Measurements from ENCODE around the gene KBTBD7.

KBTBD7 gene

DNA sequence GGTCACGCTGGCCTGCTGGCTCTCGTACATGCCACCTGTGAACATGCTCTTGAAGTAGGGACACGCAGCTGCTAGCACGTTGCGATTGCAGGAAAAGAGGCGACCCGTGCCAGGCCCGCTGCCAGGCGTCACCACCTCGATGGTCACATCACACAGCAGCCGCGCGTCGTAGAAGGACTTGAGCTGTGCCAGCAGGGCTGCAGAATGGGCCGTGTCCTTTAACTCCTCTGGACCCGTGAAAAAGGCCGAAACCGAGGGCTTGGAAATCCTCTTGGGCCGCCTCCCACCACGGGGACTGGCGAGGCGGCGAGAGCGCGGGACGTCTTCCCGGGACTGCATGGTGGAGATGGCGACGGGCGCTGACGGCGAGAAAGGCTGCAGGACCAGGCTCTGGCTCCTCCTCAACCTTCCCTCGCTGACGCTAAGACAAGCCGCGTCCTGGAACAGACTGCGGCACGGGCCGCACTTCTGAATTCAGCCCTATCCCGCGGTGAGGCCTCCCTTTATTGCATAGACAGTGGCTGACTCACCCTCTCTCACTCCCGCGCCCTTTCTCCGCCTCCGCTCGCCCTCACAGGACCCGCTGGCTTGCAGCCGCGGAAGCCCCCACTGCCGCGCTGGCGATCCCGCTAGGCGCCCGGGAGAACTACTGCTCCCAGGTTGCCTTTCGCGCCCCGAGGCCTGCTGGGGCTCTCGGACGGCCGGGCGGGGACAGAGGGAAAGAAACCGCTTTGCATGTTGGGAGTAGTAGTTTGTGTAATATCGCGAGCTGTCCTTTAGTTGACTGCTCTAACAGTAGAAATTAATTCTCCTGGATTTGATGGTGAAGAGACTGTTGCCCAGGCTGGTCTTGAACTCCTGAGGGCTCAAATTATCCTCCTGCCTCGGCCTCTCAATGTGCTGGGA, at the start of gene KBTBD7:
Gene KBTBD7, minus strand, starts transcription at position 651 of the 906 bp plus-strand sequence. Its CDS starts 312 bp downstream, at position 339.
- DNase-seq = peak; percentile 72 to 86 (median 78)

- no peak for DNase-seq
Observed at GRCh38 chr13:41241626-41242025, 47.3 kb upstream of the KBTBD7 start.

- no peak for DNase-seq
Observed at GRCh38 chr13:41236369-41236768, 42.0 kb upstream of the KBTBD7 start.

DNA sequence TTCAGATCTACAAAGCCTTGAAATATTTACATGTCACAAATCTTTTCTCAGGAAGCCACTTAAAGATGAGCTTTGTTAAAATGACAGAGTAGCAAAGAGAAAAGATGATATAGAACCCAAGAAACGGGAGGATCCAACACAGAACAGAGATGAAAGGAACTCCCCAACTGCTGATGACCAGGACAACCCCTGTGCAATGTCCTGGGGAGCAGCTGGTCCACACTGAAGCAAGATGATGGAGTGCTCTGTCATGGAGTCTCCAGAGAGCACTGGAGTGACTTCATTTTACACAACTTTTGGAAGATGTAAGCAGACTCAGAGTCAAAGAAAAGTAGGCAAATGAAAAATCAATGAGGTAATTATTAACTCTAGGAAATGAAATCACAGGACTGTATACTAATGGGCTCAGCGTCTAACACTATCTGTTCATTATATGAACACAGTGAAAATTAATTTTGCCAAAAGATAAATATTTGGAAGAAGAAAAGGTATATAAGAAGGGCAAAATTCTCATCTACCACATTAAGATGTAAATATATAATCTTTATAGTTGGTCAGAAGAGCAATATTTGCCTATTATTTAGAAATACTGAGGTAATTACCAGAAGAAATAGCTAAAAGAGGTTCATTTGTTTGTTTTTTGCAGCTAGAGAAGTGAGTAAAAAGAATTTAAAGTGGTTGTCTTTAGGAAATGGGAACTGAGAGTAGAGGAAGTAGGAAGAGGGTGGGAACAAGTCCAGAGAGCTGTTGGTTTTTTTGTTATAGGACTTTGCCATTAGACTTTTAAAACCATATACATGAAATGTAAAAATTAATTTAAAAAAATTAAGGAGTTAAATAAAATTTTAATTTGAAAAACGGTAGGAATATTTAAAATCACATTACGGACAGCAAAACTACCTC, 38.5 kb upstream of the KBTBD7 start:
- no peak for DNase-seq

DNA sequence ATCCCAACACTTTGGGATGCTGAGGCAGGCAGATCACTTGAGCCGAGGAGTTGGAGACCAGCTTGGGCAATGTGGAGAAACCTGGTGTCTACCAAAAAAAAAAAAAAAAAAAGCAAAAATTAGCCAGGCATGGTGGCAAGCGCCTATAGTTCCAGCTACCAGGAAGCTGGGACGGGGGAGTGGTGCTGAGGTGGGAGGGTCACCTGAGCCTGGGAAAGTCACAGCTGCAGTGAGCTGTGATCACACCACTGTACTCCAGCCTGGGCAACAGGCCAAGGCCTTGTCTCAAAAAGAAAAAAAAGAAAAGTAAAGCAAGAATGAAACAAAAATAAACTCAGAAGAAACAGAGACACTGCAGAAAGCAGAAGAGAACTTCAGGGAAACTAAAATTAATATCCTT, 37.4 kb upstream of the KBTBD7 start:
- DNase-seq = no peak

DNA sequence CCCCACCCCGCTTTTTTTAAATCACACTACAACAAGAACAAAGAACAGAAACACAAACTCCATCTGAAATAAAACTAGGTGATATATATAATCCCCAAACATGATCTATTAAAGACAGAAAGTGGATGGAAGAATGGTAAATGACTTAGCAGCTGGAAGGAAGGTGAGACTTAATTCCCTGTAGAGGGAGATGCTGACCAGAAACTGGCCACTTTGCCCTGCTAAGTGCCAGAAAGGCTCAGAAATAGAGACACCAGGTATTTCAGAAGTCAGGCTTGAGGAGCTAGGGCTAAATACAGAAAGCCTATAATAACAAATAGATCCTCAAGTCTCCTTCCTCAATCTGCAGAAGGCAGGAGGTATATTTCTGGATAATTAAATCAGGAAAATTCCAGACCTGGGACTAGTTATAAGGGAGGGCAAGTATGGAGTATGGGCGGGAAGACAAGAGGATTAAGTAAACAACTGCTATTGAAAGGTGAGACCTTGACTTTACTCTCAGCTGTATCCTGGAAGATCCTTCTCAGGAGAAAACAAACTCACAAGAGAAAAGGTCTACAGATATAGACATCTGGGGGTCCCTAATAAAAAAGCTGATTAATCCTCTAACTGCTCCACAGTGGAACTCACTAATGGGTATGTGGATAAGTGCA, 36.8 kb upstream of the KBTBD7 start:
- no peak for DNase-seq

GRCh38 chr13:41229356-41229755, 35.0 kb upstream of the KBTBD7 start:
- DNase-seq = no peak

DNA sequence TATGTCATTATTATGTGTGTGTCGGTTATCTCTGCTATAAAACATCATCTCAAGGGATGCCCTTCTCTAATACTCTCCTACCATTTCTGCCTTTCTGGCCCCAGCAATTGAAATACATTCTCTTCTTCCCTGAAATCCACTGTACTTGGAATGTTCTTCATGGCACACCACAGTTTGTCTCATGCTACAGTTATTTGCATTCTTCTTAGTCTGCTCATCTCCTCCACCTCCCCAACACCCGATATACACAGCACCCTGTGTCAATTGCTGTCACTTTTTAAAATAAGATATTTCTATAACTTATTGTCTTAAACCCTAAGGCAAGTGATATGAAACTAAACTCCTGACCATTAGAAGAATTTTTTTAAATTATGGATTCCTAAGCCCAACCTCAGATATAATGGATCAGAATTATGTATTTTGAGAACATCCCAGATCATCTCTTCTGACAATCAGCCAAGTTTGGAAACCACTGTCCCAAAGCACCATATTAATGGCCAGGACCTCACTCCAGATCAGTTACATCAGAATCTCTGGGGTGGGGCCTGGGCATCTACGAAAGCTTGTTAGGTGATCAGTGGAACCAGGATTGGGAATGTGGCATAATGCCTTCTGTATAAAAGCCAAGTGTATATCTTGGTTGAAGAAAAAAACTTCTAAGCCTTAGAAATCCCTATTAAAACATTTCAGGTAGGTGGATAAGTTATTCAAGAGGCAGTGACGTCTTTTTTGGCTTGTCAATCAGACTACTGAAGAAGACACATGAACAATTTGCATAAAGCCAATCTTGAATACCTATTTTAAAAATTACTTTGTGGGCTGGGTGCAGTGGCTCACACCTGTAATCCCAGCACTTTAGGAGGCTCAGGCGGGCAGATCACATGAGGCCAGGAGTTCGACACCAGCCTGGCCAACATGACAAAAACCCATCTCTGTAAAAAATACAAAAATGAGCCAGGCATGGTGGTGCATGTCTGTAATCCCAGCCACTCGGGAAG, 30.0 kb upstream of the KBTBD7 start:
- DNase-seq = no peak

DNA sequence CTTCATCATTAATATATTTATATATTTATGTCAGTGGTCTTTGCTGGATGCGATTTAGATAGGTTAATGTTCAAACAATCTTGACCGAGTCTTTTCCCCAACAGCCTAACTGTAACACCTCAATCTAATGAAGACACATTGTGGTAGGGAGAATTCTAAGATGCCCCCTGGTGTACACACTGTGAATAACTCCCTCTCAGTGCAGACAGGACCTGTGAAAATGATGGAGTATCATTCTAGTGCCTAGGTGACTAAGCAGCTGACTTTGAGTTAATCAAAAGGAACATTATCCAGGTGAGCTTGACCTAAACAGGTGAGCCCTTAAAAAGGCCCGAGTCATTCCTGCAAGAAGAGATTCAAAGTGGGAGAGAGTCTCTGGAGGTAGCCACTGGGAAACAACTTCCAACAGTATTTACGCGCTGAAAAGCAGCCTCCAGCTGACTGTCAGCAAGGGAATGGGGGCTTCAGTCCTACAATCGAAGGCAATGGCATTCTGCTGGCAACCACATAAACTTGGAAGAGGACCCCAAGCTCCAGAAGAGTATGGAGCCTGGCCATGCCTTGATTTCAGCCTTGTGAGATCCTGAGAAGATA, 28.0 kb upstream of the KBTBD7 start:
- peak in 3 of 4 experiments; percentile 1 to 20 (median 2) for DNase-seq

GRCh38 chr13:41220401-41220800, 26.0 kb upstream of the KBTBD7 start:
- DNase-seq = no peak

- no peak for DNase-seq
Observed at GRCh38 chr13:41216160-41216559, 21.8 kb upstream of the KBTBD7 start.

- DNase-seq = no peak
Observed at GRCh38 chr13:41213919-41214318, 19.6 kb upstream of the KBTBD7 start.

DNA sequence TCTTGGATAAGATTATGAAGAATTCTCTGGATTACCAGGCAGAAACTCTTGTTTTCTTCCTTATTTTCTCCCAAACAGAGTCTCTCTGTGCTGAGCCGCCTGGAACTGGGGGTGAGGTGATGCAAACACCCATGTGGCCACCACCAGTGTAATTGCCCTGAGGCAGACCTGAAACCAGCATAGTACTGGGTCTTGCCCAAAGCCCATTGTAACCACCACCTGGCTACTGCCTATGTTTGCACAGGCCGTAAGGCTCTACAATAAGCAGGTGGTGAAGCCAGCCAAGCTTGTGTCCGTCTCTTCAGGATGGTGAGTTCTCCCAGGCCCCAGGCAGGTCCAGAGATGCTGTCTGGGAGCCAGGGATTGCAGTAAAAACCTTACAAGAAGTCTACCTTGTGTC, 18.9 kb upstream of the KBTBD7 start:
- no peak for DNase-seq

DNA sequence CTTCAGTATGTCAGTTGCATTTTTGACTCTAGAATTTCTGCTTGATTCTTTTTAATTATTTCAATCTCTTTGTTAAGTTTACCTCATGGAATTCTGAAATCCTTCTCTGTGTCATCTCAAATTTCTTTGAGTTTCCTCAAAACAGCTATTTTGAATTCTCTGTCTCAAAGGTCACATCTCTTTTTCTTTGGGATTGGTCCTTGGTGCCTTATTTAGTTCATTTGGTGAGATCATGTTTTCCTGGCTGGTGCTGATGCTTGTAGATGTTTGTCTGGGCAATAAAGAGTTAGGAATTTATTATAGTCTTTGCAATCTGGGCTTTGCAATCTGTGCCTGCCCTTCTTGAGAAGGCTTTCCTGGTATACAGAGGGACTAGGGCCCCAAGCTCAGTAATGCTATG, 18.5 kb upstream of the KBTBD7 start:
- DNase-seq = no peak

GRCh38 chr13:41211062-41211461, 16.7 kb upstream of the KBTBD7 start:
- no peak for DNase-seq

GRCh38 chr13:41206467-41206866, 12.1 kb upstream of the KBTBD7 start:
- no peak for DNase-seq

DNA sequence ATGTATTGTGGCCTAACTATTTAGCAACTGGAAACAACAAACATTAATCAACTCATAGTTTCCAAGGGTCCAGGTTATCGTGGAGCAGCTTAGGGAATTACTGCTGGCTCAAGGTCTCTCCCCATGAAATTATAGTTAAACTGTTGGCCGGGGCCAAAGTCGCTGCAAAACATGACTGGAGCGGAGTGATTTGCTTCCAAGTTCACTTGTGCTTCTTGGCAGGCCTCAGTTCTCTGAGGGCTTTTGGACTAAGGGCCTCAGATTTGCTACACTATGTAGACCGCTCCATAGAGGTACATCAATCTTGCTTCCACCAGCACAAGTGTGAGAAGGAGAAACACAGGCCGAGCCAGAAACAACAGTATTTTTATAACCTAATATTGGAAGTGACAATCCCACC, 9.4 kb upstream of the KBTBD7 start:
- DNase-seq = no peak

DNA sequence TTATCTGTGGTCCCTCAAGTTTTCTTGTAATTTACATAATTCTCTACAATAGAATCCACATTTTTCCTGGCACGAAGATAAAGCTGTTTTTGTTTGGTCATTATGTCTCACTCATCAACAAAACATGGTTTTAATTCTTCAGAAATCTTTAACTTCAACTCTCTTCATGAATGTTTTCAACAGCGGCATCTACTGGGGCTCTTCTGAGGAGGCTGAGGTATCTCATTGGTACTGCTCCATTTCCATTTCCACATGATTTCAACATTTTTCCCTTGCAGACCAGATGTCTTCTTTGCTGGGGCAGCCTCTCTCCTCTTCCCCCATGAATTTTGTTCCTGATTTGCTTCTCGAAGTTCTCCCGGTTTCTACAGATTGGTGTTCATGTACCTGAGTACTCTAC, 5.8 kb upstream of the KBTBD7 start:
- no peak for DNase-seq

- DNase-seq = no peak
Observed at GRCh38 chr13:41199526-41199925, 5.2 kb upstream of the KBTBD7 start.

- no peak for DNase-seq
Observed at GRCh38 chr13:41199079-41199478, 4.7 kb upstream of the KBTBD7 start.

GRCh38 chr13:41196620-41197019, 2.3 kb upstream of the KBTBD7 start:
- no peak for DNase-seq

GRCh38 chr13:41196011-41196410, 1.6 kb upstream of the KBTBD7 start:
- no peak for DNase-seq
